ENCODE results near the gene AGBL4.

- TF ChIP-seq CTCF (IDR thresholded peaks at IDR 0.05) (no peak), POLR2AphosphoS5 (IDR thresholded peaks at IDR 0.05) (no peak)
These were observed 28.0 kb downstream of the AGBL4 start for GRCh38 chr1:49995734-49996133.
